Non-pigmented ciliary epithelial cell (primary cell): ENCODE results near the gene EXOSC5.
"Not testable (repeated sequence)": the region's sequence is repeated elsewhere in the genome, so short reads cannot be mapped to it uniquely, and the experiment has no call there.

Source experiments
- DNase-seq: peaks from one replicate; pipeline ENCODE4 v3.0.0-alpha.2; 2010; ENCODE audit warnings: low read depth

The EXOSC5 gene

DNA sequence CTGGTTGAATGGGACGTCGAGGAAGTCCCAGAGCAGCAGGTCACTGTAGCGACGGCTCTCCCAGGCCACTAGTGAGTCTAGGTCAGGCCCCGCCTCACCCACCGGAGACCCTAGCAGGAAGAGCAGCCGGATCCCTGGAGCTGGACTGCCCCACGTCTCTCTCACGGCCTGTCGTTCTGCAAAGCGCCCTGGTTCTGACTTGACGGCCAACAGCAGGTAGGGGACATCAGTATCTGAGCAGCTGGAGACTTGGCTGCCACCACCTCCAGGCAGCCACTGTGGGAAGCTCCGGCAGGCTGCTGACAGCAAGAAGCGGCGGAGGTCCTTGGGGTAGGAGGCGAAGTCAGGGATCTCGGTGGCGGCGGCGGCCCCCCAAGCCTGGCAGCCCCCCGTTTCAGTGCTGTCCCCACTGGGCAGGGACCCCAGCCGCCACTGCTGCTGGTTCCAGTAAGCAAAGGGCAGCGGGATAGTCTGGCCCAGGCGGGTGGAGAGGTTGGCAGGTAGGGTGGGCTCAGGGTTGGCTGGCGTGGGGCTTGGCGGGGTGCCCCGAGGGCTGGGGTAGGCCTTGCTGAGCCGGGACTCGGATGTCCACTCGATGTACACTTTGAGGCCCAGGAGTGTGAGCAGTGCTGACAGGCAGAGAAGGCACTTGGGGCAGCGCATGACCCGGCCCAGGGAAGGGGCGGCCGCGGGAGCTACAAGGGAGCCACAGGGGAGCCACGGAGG, 29.1 kb upstream of the EXOSC5 start:
- no peak for DNase-seq

DNA sequence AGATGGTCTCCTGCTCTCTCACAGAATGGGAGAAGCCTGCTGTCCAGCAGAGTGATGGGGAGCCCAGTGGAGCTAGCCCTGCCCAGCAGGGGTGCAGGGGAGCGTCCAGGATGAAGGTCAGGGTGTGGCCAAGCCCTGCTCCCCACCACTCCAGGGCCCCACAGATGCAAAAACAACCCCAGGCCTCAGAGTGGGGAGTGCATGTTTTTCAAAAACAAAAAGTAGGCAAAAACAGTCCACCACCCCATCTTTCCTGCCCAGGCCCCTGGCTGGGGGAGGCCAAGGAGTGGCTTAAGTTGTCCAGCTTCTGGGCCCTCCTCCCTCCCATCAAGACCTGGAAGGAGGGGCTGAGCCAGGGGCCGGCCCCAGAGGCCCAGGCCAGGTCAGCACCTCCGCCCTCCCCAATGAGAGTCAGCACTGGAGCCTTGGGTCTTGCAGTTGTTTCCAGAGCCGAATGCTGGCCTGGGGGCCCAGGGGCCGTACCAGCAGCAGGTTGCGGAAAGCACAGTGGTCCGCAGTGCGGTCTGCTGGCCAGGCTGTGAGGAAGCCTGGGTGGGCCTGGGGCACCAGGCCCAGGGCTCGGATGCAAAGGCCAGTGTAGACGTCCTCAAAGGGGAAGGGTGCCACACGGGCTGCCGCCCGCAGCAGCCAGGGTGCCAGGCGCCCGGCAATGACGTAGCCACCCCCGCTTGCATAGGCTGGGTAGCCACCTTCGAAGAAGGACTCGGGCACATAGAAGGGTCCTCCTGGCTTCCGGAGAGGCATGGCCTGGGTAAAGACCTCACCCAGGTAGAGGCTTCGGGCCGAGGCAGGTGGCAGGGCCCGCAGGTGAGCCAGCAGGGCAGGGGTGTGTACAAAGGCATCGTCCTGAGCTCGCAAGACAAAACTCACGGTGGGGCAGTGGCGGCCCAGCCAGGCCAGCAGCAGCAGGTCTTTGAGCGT, 28.3 kb upstream of the EXOSC5 start:
- no peak for DNase-seq

DNA sequence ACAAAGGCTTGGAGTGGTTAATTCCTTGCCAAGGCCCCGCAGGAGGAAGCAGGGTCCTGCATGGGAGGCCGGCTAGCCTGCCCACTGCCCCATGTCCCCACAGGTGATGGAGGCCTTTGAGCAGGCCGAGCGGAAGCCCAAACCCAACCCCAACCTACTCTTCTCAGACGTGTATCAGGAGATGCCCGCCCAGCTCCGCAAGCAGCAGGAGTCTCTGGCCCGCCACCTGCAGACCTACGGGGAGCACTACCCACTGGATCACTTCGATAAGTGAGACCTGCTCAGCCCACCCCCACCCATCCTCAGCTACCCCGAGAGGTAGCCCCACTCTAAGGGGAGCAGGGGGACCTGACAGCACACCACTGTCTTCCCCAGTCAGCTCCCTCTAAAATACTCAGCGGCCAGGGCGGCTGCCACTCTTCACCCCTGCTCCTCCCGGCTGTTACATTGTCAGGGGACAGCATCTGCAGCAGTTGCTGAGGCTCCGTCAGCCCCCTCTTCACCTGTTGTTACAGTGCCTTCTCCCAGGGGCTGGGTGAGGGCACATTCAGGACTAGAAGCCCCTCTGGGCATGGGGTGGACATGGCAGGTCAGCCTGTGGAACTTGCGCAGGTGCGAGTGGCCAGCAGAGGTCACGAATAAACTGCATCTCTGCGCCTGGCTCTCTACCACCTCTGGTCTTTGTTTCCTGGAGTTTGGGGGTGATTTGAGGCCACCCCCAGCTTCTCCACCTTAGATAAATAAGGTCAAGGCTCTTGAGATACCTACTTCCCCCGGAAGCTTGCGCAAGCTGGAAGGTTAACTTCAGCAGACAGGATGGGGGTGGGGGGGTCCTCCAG, 27.4 kb upstream of the EXOSC5 start:
- no peak for DNase-seq

DNA sequence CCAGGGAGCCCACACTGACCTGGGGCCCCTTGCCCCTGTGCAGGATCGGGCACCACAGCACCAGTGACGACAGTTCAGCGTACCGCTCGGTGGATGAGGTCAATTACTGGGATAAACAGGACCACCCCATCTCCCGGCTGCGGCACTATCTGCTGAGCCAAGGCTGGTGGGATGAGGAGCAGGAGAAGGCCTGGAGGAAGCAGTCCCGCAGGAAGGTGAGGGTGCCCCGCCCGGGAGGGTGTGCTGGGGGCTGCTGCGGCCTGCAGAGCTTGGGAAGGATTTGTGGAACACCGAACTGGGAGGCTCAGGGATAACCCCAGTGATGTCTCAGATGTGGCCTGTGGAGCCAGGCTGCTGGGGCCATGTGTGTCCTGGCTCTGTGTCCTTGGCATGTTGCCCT, 25.8 kb upstream of the EXOSC5 start:
- DNase-seq = no peak

DNA sequence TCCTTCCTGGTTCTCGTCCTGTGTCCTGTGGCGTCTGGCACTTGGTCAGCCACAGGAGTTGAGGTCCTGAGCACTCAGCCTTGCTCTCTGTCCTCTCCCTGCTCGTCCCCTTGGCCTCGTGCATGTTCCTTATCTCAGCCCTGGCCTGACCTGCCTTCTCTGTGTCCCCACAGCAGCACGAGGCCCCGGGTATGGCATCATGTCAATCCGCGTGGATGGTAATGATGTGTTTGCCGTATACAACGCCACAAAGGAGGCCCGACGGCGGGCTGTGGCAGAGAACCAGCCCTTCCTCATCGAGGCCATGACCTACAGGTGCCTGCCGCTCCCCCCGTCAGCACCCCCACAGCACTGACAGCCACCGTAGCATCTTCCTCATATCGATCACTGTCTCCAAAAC, 25.3 kb upstream of the EXOSC5 start:
- DNase-seq = no peak

DNA sequence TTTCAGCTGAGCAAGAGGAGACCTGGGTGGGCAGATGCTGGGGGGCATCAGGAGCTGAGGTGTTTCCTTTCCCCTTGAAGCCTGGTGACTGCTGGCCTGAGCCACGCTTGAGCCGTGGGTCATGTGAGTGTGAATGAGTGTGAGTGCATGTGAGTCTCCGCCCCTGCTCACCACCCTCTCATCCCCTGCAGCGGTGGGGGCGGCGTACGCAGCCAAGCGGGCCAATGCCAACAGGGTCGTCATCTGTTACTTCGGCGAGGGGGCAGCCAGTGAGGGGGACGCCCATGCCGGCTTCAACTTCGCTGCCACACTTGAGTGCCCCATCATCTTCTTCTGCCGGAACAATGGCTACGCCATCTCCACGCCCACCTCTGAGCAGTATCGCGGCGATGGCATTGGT, 24.8 kb upstream of the EXOSC5 start:
- DNase-seq = no peak

DNA sequence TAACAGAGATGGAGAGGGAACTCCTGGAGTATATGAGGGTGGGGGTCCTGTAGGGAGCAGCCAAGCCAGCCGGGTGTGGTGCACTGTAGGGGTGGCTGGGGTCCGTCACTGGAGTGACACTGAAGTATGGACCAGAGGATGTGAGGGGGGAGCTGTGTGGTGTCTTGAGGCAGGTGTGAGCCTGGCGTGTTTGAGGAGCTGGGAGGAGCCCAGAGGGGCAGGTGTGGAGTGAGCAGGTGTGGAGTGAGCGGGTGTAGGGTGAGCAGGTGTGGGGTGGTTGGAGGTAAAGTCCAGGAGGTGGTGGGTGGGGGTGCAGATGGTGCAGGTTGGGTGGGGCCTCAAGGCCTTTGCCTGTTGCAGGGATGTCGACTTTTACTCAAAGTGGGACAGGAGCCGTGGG, 24.2 kb upstream of the EXOSC5 start:
- no peak for DNase-seq

DNA sequence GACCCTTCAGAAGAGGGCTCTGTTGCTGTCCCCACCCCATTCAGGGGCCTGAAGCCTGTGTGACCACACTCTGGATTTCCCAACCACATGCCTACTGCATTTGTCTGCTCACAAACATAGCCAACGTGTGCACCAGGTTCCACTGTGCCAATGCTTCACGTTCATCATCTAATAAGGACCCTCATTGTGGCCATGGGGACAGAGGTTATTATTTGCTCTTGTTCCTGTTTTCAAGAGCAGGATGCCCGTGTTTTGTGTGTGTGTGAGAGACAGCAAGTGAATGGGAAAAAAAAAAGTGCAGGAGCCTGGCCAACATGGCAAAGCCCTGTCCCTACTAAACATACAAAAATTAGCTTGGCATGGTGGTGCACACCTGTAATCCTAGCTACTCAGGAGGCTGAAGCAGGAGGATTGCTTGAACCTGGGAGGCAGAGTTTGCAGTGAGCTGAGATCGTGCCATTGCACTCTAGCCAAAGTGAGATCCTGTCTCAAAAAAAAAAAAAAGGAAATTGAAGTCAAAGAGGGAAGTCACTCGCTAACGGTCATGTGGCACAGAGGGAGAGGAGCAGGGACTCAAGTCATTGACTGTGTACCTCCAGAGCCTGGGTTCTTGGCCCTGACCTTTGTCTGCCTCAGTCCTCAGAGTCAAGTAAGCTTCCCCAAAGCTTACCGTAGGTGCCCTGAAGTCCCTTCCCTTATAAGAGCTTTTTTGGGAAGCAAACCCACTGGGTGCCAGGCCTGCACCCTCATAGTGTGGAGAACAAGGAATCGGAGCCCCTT, 23.1 kb upstream of the EXOSC5 start:
- no peak for DNase-seq

DNA sequence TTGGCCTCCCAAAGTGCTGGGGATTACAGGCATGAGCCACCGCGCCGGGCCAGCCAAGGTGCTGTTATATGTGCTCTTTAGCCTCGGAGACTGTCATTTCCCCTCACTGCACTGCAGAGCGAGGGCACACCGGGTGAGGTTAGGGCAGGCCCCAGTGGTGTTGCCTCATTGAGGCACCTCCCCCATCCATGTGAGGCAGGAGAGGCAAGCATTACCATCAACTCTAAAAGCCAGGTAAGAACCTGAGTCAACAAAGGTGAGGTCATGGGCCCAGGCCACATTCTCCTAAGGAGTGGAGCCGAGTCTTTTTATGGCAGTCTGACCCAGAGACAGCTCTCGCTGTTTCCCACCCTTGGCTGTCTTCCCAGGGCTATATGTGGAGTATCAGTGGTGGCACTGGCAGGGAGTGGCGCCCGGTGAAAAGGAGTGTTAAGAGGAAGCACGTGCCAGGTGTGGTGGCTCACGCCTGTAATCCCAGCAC, 19.1 kb upstream of the EXOSC5 start:
- no peak for DNase-seq

DNA sequence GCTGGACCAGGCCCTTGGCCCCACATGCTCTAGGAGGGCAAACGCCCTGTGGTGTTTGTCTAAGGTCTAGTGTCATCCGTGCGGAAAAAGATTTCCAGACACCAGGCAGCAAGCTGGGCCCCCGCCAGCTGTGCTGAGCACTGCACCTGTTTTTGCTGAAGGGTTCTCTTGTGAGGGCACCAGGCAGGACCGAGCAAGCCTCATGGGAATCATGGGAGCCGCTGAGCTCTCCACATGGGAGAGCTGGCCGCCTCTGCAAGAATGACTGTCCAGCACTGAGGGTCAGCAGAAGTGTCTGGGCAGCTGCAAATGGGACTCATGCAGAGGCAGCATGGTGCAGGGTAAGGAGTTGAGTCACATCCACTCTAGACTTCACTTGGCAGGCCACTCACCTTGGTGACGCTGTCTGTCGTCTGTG, 18.0 kb upstream of the EXOSC5 start:
- DNase-seq = no peak

DNA sequence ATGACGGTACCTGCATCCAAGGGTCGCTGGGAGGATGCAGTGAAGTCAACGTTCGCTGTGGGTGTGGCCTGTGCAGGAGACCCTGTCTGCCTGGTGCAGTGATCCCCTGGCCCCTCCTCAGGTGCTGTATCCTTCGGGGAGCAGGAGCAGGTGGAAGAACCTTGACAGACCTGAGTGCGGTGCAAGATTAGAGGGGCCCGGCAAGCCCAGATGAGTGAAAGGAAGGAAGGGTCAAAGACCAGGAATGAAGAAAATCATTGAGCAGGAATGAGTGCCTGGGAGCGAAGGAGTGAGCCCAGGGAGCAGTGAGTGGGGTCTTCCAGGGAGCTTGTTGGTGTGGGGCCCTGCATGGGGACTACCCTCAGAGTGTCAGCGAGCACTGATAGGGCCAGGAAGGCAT, 17.3 kb upstream of the EXOSC5 start:
- no peak for DNase-seq

DNA sequence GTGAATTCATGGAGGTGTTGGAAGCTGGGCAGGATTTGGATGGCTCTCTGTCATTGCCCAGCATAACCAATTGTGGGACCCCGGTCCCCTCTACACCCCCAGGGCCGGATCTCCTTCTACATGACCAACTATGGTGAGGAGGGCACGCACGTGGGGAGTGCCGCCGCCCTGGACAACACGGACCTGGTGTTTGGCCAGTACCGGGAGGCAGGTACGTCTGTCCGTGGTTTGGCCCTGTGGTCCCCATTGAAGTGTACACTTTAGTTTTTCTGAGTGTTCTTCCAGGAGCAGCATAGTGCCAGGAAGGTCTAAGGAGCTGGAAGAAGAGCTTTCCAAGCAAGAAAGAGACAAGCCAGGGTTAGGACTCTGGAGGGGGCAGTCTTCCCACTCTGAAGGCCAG, 16.8 kb upstream of the EXOSC5 start:
- no peak for DNase-seq

DNA sequence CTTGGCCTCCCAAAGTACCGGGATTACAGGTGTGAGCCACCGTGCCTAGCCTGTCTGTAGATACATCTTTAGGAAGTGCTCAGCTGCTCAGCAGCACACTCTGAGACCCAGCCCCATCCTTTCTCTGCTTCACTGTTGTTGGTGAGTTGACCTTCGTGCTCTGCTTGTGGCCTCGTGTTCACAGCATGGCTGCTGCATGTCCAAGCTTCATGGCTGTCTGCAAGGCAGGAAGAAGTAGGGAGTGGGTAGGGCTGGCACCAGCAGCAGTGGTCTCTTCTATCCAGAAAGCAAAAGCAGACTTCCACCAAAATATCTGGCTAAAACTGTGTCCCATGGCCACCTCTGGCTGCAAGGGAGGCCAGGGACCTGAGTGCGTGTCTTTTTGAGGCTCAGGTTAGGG, 15.8 kb upstream of the EXOSC5 start:
- no peak for DNase-seq

DNA sequence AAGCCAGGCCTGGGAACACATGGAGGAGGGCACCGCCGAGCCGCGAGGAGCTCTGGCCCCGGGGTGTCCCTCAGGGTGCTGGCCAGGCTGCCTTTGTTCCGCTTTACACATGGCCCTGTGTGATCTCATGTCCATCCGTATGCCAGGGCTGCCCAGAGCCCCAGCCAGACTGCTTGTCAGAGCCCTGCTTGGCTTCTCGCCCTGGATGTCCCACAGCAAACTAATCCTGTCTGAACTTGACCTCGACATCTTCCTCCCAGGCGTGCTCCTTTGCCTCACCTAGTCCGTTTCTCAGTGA, 14.8 kb upstream of the EXOSC5 start:
- DNase-seq = no peak

DNA sequence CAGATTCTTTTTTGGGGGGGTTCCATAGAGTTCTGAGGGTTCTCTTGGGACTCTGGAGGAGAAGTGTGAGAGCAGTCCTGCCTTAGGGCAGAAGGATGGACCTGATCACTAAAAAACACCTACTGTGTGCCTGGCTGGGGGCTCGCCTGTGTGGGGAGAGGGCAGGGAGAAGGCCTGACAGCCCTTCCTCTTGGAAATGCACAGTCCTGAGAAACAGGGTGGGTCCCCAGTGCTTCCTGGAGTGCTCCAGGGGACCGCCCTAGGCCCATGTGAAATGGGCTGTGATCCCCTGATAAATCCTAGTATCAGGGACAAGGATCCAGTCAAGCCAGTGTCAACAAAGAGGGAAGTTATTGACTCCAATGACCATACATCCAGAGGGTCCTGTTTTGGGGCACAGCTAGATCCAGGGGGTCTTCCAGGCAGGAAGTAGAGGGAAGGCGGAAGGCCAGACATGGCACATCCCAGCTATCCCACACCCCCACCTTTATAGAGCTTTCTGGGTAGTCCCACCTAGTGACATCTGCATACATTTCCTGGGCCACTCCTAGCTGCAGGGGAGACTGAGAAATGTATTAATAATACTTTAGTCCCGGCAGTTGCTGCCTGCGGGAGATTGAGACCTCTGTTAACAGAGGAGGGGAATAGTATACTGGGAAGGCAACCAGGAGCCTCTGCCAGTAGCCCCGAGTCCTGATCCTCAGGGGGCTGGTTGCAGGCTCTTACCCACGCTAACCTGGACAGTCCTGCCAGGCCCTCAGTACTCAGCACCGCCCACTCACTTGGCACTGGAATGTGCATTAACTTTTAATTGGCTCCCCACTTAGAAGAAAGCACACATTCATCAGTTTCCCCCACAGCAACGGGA, 14.2 kb upstream of the EXOSC5 start:
- DNase-seq = no peak

DNA sequence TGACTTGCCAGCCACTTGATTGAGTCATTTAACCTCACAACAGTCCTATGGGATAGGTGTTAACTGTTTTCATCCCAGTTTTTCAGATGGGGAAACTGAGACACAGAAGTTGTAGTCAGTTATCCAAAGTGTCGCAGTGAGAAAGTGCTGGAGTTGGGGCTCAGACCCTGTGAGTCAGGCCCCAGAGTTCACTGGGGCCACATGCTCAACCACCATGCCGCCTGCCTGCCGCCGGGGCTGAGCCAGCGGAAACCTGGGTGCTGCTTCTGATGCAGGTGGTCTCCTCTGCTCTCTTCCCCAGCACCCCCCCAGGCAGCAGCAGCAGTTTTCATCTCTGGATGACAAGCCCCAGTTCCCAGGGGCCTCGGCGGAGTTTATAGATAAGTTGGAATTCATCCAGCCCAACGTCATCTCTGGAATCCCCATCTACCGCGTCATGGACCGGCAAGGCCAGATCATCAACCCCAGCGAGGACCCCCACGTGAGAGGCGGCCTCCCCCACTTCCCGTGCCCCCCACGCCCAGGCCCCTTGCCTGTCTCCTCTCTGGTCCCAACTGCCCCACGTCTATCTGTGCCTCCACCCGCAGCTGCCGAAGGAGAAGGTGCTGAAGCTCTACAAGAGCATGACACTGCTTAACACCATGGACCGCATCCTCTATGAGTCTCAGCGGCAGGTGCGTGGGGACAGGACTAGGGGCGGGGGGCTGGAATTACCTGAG, 13.3 kb upstream of the EXOSC5 start:
- no peak for DNase-seq

DNA sequence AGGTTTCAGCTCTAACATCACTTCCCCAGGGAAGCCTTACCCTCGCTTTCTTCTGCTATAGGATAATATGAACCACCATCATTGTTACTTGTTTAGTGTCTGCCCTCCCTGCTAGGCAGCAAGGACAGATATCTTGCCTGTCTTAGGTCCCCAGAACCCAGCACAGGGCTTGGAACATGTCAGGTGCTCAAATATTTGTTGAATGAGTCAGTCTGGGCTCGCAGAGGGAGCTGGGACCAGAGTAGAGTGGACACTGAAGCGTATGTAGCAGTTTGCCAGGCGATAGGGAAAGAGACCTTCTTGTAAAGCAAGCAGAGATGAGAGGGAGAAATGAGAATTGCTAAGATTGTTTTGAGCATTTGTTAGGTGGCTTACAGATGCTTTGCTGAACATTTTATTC, 12.1 kb upstream of the EXOSC5 start:
- DNase-seq = peak; percentile 35

DNA sequence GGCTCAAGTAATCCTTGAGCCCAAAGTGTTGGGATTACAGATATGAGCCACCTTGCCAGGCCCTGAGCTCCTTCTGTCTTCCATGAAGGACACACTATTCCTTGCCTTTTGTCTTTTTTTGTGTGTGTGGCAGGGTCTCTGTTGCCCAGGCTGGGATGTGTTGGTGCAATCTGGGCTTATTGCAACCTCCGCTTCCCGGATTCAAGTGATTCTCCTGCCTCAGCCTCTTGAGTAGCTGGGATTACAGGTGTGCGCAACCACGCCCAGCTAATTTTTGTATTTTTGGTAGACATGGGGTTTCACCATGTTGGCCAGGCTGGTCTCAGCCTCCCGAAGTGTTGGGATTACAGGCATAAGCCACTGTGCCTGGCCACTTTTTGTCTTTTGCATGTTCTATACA, 11.7 kb upstream of the EXOSC5 start:
- not testable (repeated sequence) for DNase-seq

DNA sequence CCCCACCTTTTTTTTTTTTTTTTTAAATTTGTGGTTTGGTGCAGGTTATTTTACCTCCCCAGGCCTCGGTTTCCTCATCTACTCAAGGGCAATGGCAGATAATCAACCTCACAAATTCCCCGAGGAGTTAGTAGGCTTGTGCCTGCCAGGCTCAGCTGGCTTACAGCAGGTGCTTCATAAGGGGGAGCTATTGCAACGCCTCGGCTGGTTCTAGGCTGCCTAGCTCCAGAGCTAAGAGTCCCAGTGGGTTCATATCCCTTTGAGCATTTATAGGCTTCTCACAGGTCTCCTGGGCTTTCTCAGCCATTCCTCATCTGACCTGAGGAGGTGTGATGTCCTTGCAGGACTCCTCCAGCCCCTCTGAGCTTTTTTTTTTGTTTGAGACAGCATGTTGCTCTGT, 11.1 kb upstream of the EXOSC5 start:
- no peak for DNase-seq

DNA sequence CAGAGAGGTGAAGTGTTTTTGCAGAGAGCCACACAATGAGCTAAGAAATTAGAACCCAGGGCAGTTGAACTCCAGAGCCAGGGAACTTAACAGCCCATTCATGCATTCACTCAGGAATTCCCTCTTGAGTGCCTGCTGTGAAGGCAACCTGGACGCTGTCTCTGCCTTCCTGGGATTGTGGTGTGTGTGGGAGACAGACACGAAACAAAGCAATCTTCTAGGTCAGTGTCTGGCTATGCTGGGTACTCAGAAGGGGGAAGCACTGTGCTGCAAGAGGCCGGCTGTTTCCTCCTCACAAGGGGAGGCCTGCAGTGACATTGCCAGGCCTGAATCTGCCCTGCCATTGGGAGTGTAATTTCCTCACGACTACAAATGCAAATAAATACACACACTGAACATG, 10.1 kb upstream of the EXOSC5 start:
- DNase-seq = peak; percentile 64
